Panc1 (cell line): ENCODE measurements around the gene GSC. TPM values are rescaled to one million over a fixed set of nuclear protein-coding genes. Genes with fewer than 3 reads are reported as not detected.

Source experiments
- ATAC-seq: fragments of 200-7000 bp; cut with Tn5 transposase; 2 replicates; pipeline ENCODE4 v1.9.1; 2020; ENCODE audit warnings: mild to moderate bottlenecking, moderate library complexity
- BruUV-seq: library from RNA; stranded (reverse); fragments of 400-500 nt; replicated peaks from 2 replicates; lab custom pipeline; 2021; lab: Mats Ljungman, UMichigan
- CTCF ChIA-PET: fragments of 300-600 bp; sonication (Branson Sonifier 250); formaldehyde crosslinking; loops from one replicate; lab custom pipeline; 2022; ENCODE audit warnings: antibody characterized with exemption; lab: Charles Lee
- POLR2A ChIA-PET: fragments of 300-600 bp; sonication (Branson Sonifier 250); formaldehyde crosslinking; loops from one replicate; lab custom pipeline; 2022; ENCODE audit warnings: antibody characterized with exemption; lab: Charles Lee
- DNase-seq: peaks from one replicate; pipeline ENCODE4 v3.0.0-alpha.2; 2010; ENCODE audit warnings: low read depth, low spot score
- H3K27ac ChIP-seq: 2 replicates; pipeline ENCODE4 v1.5.1; 2011; ENCODE audit warnings: mild to moderate bottlenecking, low read length, inconsistent platforms
- H3K27me3 ChIP-seq: fragments of 200-500 bp; sonication (Bioruptor generic); 2 replicates; pipeline ENCODE4 v1.6.0; 2014; ENCODE audit warnings: low read length, inconsistent platforms; ENCODE audit not compliant: control insufficient read depth, insufficient read depth
- H3K36me3 ChIP-seq: fragments of 200-500 bp; sonication (Bioruptor generic); 2 replicates; pipeline ENCODE4 v1.5.1; 2014; ENCODE audit warnings: inconsistent platforms, mild to moderate bottlenecking, low read length, moderate library complexity; ENCODE audit not compliant: control insufficient read depth, insufficient read depth
- H3K4me1 ChIP-seq: 2 replicates; pipeline ENCODE4 v1.5.1; 2011; ENCODE audit warnings: inconsistent platforms, mild to moderate bottlenecking, low read length, moderate library complexity; ENCODE audit not compliant: control insufficient read depth, insufficient read depth
- H3K4me3 ChIP-seq, 2 experiments: 2 replicates each; pipeline ENCODE4 v1.5.1; 2011 to 2012; ENCODE audit warnings: low read depth in 2 of 2, low read length in 2 of 2, mild to moderate bottlenecking in 2 of 2, inconsistent platforms in 1 of 2, moderate library complexity in 1 of 2
- H3K9me3 ChIP-seq: fragments of 200-500 bp; sonication (Bioruptor generic); 2 replicates; pipeline ENCODE4 v1.5.1; 2014; ENCODE audit warnings: low read depth, mild to moderate bottlenecking, inconsistent platforms, low read length, moderate library complexity; ENCODE audit not compliant: control insufficient read depth, insufficient read depth
- POLR2AphosphoS5 ChIP-seq: IDR thresholded peaks from 2 replicates; pipeline ENCODE4 v1.6.1; 2012; ENCODE audit warnings: mild to moderate bottlenecking, low read depth, low read length, moderate library complexity
- SIN3A ChIP-seq: IDR thresholded peaks from 2 replicates; pipeline ENCODE4 v1.6.1; 2012; ENCODE audit warnings: low read depth, mild to moderate bottlenecking, low read length, moderate library complexity, borderline replicate concordance; ENCODE audit not compliant: insufficient read depth
- TCF7L2 ChIP-seq: IDR thresholded peaks from 2 replicates; pipeline ENCODE4 v1.6.1; 2011; ENCODE audit warnings: mild to moderate bottlenecking, low read depth, low read length, inconsistent platforms
- in situ Hi-C: cut with HindIII; loops from 2 replicates; pipeline ENCODE4 v1.10.0; 2016; ENCODE audit warnings: low sequenced_read_pairs, low pct_unique_long_range_greater_than_20kb
- intact Hi-C: fragments of 100-400 bp; cut with micrococcal nuclease; formaldehyde crosslinking; loops from one replicate; pipeline ENCODE4 v1.10.0; 2022; ENCODE audit not compliant: unreplicated experiment
- total RNA-seq: library from RNA; stranded (reverse); gene quantifications from one replicate; pipeline ENCODE4 v1.2.1, GENCODE V29; 2021; ENCODE audit not compliant: unreplicated experiment
- TF ChIP-seq, protein P1 (sequence below), 2 experiments: IDR thresholded peaks; 2 replicates each; pipeline ENCODE4 v1.6.1; 2011 to 2012; ENCODE audit warnings: low read depth in 2 of 2, control low read depth in 1 of 2, low read length in 1 of 2, mild to moderate bottlenecking in 1 of 2, moderate library complexity in 1 of 2; ENCODE audit not compliant: insufficient read depth in 1 of 2
- TF ChIP-seq, protein P2 (sequence below): fragments of 450-650 bp; IDR thresholded peaks from 2 replicates; pipeline ENCODE4 v1.5.1; 2017; ENCODE audit warnings: mild to moderate bottlenecking

Gene GSC
- total RNA-seq, 1 experiment from 2014 or later, result not detected

DNA sequence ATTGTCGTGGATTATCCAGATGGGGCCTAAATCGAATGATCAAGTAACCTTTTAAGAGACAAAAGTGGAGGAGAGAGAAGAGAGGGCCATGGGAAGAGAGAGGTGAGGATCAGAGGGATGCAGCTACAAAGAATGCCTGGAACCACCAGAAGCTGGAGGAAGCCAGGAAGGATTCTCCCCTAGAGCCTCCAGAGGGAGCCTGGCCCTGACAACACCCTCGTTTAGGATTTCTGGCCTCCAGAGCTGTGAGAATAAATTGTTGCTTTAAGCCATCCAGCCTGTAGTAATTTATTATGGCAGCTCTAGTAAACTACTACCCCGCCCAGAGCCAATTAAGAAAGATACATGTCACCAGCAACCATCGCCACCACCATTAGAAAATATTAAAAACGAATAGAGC is 46.2 kb upstream of the GSC start:
- H3K4me1 ChIP-seq, result no peaks in the 10 kb centered on the region
- BruUV-seq, result no TSS peak
- H3K27ac ChIP-seq, result no peak overlapping the region
- POLR2A ChIA-PET, result no interaction called here
- H3K9me3 ChIP-seq, result no peaks in the 10 kb centered on the region
- no peaks in the 10 kb centered on the region for H3K36me3 ChIP-seq
- H3K27me3 ChIP-seq, result no peaks in the 10 kb centered on the region
- intact Hi-C loops (no loop called here), in situ Hi-C loops (no loop called here)
- DNase-seq, result no peak
- no peak overlapping the region for H3K4me3 ChIP-seq
- TF ChIP-seq SIN3A (no peak), POLR2AphosphoS5 (no peak), TCF7L2 (no peak)
- TF ChIP-seq, protein P1, sequence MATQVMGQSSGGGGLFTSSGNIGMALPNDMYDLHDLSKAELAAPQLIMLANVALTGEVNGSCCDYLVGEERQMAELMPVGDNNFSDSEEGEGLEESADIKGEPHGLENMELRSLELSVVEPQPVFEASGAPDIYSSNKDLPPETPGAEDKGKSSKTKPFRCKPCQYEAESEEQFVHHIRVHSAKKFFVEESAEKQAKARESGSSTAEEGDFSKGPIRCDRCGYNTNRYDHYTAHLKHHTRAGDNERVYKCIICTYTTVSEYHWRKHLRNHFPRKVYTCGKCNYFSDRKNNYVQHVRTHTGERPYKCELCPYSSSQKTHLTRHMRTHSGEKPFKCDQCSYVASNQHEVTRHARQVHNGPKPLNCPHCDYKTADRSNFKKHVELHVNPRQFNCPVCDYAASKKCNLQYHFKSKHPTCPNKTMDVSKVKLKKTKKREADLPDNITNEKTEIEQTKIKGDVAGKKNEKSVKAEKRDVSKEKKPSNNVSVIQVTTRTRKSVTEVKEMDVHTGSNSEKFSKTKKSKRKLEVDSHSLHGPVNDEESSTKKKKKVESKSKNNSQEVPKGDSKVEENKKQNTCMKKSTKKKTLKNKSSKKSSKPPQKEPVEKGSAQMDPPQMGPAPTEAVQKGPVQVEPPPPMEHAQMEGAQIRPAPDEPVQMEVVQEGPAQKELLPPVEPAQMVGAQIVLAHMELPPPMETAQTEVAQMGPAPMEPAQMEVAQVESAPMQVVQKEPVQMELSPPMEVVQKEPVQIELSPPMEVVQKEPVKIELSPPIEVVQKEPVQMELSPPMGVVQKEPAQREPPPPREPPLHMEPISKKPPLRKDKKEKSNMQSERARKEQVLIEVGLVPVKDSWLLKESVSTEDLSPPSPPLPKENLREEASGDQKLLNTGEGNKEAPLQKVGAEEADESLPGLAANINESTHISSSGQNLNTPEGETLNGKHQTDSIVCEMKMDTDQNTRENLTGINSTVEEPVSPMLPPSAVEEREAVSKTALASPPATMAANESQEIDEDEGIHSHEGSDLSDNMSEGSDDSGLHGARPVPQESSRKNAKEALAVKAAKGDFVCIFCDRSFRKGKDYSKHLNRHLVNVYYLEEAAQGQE (IDR thresholded peaks at IDR 0.05; ENCODE audit: insufficient read depth in 1 of 2, low read depth in 2 of 2, low read length in 1 of 2), result no peak
- TF ChIP-seq, protein P2, sequence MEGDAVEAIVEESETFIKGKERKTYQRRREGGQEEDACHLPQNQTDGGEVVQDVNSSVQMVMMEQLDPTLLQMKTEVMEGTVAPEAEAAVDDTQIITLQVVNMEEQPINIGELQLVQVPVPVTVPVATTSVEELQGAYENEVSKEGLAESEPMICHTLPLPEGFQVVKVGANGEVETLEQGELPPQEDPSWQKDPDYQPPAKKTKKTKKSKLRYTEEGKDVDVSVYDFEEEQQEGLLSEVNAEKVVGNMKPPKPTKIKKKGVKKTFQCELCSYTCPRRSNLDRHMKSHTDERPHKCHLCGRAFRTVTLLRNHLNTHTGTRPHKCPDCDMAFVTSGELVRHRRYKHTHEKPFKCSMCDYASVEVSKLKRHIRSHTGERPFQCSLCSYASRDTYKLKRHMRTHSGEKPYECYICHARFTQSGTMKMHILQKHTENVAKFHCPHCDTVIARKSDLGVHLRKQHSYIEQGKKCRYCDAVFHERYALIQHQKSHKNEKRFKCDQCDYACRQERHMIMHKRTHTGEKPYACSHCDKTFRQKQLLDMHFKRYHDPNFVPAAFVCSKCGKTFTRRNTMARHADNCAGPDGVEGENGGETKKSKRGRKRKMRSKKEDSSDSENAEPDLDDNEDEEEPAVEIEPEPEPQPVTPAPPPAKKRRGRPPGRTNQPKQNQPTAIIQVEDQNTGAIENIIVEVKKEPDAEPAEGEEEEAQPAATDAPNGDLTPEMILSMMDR, result no peak
- CTCF ChIA-PET, result interaction anchor here (0.5 kb wide), 1 partner anchor 290 kb away, joined by 4 read pairs; no protein-coding TSS in a partner anchor
- ATAC-seq, result no peak

DNA sequence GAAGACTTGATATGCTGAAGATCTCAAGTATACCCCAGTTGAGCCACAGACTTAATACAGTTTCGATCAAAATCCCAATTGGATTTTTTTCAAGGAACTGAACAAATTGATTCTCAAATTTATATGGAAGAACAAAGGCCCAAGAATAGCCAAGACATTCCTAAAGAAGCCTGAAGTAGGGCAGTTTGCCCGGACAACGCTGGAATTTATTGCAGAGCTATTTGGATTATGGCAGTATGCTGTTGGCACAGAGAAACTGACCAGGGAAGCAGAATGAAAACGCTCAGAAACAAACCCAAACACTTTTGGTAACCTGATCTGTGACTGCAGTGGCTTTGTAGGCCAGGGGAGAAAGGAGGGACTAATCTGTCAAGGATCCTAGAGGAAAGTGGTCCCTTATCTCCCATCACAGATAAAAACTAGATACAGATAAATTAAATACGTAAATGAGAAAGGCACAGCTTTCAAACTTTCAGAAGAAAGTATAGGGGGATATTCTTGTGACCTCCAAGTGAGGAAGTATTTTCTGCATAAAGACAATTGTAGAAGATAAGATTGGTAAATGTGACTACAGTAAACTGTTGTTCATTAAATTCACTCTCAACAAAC is 35.9 kb upstream of the GSC start:
- Histone ChIP-seq H3K4me3 (no peak overlapping the region), H3K9me3 (no peaks in the 10 kb centered on the region), H3K4me1 (no peaks in the 10 kb centered on the region), H3K36me3 (no peaks in the 10 kb centered on the region), H3K27ac (no peak overlapping the region), H3K27me3 (no peaks in the 10 kb centered on the region)
- no TSS peak for BruUV-seq
- ATAC-seq (no peak), DNase-seq (no peak)
- ChIA-PET CTCF (no interaction called here), POLR2A (no interaction called here)
- intact Hi-C loops (no loop called here), in situ Hi-C loops (no loop called here)
- TF ChIP-seq TCF7L2 (no peak), POLR2AphosphoS5 (no peak), SIN3A (no peak)
- TF ChIP-seq, protein P2, result no peak
- TF ChIP-seq, protein P1 (IDR thresholded peaks at IDR 0.05; ENCODE audit: insufficient read depth in 1 of 2, low read depth in 2 of 2, low read length in 1 of 2), result no peak
